Subcutaneous abdominal adipose tissue (tissue), 5 donors: ENCODE results near the gene NIP7.
A peak's percentile ranks its signal among the peaks of the same experiment; 100 is the strongest.

Source experiments
- H3K27ac ChIP-seq: one replicate; pipeline ENCODE4 v1.7.0; 2013; ENCODE audit warnings: low read depth, mild to moderate bottlenecking, inconsistent platforms, low read length, moderate library complexity
- H3K27me3 ChIP-seq, 5 donors: one replicate each; pipeline ENCODE4 v1.7.0; 2013; ENCODE audit warnings: low read length in 5 of 5, inconsistent platforms in 1 of 5; ENCODE audit not compliant: control insufficient read depth in 5 of 5, insufficient read depth in 4 of 5
- H3K36me3 ChIP-seq, 5 donors: one replicate each; pipeline ENCODE4 v1.7.0; 2013; ENCODE audit warnings: low read length in 5 of 5; ENCODE audit not compliant: control insufficient read depth in 5 of 5, insufficient read depth in 5 of 5
- H3K4me1 ChIP-seq, 5 donors: one replicate each; pipeline ENCODE4 v1.7.0; 2013; ENCODE audit warnings: low read length in 5 of 5, mild to moderate bottlenecking in 3 of 5, moderate library complexity in 1 of 5; ENCODE audit not compliant: control insufficient read depth in 5 of 5, insufficient read depth in 5 of 5
- H3K4me3 ChIP-seq, 5 donors: one replicate each; pipeline ENCODE4 v1.7.0; 2013; ENCODE audit warnings: low read length in 5 of 5, low read depth in 1 of 5
- H3K9ac ChIP-seq, 5 donors: one replicate each; pipeline ENCODE4 v1.7.0; 2013; ENCODE audit warnings: low read length in 5 of 5, mild to moderate bottlenecking in 4 of 5, moderate library complexity in 3 of 5
- H3K9me3 ChIP-seq, 5 donors: one replicate each; pipeline ENCODE4 v1.7.0; 2013; ENCODE audit warnings: low read length in 5 of 5; ENCODE audit not compliant: control insufficient read depth in 5 of 5
- donor health status: healthy.
- donor health status: healthy.
- donor health status: healthy.
- donor health status: healthy.
- donor health status: healthy.

Gene NIP7

DNA sequence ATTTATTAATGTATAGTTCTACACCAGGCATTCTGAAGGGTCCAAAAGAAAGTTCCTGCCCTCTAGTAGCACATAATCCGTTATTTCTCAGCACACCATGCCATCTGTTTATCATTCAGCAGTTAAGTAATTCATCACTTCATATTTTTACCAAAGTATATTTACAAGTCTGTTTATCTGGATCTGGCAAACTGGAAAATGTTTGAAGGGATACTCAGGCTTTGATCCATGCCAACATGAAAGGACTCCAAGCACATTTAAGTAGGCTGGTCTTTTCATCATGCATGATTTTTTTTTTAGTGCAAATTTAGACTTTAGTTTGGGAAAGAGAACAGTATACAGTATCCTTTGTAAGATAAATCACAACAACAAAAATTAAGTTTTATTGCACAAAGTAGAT is 32.5 kb upstream of the NIP7 start:
- Histone ChIP-seq H3K27me3 (no peaks in the 10 kb centered on the region), H3K4me3 (no peak overlapping the region), H3K9ac (no peak overlapping the region), H3K4me1 (peaks cover under 1 to 10% (median 10%) of the 10 kb centered on the region in 5 donors), H3K27ac (no peak overlapping the region), H3K36me3 (peaks cover 0 to 23% (median 3%) of the 10 kb centered on the region in 5 donors), H3K9me3 (no peaks in the 10 kb centered on the region)

DNA sequence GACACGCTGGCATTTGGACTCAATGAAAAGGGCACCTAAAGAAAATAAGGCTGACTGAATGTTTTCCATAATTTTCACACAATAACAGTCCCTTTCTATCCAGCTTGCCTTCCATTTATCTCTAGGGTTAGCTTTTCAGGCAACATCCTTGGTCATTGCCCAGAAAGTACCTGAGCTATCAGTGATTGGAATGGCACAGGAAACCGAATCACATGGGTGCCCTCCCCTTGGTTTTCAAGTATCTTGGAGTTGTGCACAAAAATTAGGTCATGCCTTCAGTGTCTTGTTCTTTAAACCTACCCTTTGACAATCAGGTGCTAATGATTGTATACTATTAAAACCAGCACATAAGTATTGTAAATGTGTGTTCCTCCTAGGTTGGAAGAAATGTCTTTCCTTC is 31.7 kb upstream of the NIP7 start:
- Histone ChIP-seq H3K36me3 (peaks cover 0 to 19% (median 0%) of the 10 kb centered on the region in 5 donors), H3K9ac (no peak overlapping the region), H3K4me3 (no peak overlapping the region), H3K27me3 (no peaks in the 10 kb centered on the region), H3K27ac (no peak overlapping the region), H3K4me1 (peaks cover 3 to 14% (median 13%) of the 10 kb centered on the region in 5 donors), H3K9me3 (no peaks in the 10 kb centered on the region)

DNA sequence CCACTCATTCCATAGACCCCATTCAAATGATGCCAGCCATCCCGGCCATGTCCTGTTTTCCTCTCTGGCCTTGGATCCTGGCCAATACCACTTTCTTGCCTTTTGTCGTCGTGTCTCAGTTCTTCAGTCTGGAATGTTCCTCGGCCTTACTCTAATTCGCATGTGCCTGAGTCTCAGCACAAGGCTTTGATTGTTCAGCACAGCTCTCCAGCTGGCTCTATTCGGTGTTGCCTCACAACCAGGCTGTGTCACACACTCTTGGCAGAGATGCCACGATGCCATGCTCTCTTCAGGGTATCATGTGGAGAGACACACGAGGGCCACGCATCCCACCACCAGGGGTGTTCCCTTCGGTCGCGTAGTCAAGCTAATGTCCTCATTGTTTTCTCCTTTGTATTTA is 30.3 kb upstream of the NIP7 start:
- Histone ChIP-seq H3K27me3 (no peaks in the 10 kb centered on the region), H3K36me3 (peaks cover 0 to 18% (median 2%) of the 10 kb centered on the region in 5 donors), H3K9ac (no peak overlapping the region), H3K4me1 (peaks cover 3 to 14% (median 13%) of the 10 kb centered on the region in 5 donors), H3K9me3 (no peaks in the 10 kb centered on the region), H3K27ac (no peak overlapping the region), H3K4me3 (no peak overlapping the region)

DNA sequence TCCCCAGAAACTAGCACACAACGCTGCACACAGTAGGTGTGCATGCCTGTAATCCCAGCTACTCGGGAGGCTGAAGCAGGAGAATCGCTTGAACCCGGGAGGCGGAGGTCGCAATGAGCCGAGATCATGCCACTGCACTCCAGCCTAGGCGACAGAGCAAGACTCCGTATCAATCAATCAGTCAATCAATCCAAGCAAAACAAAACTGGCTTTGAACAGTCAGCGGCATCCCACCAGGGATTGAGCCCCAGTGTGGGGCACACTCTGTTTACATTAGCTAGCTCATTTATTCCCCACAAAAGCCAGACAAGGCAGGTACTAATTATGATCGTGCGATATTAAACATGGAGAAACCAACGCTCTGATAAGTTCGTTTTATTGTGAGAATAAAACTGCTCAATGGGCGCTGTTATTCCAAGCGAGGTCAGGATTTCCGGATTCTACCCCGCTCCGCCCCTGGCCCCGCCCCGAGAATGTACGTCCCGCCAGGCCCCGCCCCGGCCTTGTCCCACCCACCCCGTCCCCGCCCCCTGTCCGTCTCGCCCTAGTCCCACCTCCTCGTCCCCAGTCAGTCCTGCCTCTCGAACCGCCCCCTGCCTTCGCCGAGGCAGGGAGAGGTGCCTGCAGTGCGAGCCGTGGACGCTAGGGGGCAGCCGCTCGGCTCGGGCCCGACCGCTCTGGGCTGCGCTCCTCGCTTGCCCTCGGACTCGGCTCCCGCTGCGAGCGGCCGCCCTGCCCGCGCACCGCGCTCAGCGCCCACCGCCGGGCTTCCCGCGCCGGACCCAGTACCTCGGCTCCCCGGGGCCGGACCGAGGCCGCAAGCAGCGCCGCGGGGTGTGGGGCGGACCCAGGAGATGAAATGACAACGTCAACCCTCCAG is 28.7 kb upstream of the NIP7 start, which contains the start of gene VPS4A:
VPS4A (plus strand) TSS at position 698 of the 880 bp plus-strand sequence; CDS start at position 860, 162 bp downstream.
- H3K9ac ChIP-seq, result peak within 1 kb of the TSS; percentile 90 to 98 (median 95)
- no peaks in the 10 kb centered on the region for H3K27me3 ChIP-seq
- peak within 1 kb of the TSS; percentile 77 for H3K27ac ChIP-seq
- peaks cover 3 to 22% (median 14%) of the 10 kb centered on the region in 5 donors for H3K4me1 ChIP-seq
- no peaks in the 10 kb centered on the region for H3K9me3 ChIP-seq
- peaks cover 4 to 26% (median 14%) of the 10 kb centered on the region in 5 donors for H3K36me3 ChIP-seq
- peak within 1 kb of the TSS; percentile 78 to 89 (median 83) for H3K4me3 ChIP-seq

DNA sequence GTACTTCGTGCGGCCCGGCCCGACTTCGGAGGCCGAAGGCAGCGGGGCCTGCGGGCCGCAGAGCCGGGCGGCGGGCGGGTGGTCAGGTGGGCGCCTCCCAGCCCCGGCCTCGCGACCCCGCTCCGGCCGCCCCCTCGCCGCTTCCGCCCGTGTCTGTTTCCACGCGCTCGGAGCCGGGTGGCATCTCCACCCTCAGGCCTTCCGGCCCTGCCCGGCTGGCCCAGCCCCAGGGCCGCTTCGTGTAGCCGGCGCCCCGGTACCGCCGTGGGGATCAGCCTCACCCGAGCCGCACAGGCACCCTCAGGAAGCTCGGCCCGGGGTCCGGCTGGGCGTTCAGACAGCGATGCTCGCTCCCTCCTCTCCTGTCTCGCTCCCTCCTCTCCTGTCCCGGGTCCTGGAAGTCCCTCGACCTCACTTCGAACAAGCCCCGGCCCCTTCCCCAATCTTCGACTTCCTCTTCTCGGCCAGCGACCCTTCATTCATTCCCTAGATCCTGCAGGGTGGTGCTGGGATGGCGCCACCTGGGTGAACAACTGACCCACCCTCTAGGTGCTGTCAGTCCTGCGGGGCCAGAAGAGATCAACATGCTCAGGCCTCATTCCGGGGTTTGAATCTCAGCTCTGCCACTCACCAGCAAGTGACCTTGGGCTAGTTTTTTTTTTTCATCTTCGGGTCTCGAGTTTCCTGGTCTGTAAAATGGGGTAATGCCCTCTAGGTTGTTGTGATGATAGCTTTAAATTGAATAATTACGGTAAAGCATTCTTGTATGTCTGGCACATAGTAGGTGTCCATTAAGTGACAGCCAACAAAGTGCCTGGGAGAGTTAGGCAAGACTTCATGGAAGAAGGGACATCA is 27.8 kb upstream of the NIP7 start:
- H3K27ac ChIP-seq, result peak overlapping the region; percentile 77
- peaks cover 0 to 35% (median 22%) of the 10 kb centered on the region in 5 donors for H3K36me3 ChIP-seq
- peak overlapping the region; percentile 90 to 98 (median 95) for H3K9ac ChIP-seq
- H3K4me1 ChIP-seq, result peaks cover 3 to 22% (median 14%) of the 10 kb centered on the region in 5 donors
- H3K4me3 ChIP-seq, result peak overlapping the region; percentile 78 to 89 (median 83)
- H3K9me3 ChIP-seq, result no peaks in the 10 kb centered on the region
- no peaks in the 10 kb centered on the region for H3K27me3 ChIP-seq

DNA sequence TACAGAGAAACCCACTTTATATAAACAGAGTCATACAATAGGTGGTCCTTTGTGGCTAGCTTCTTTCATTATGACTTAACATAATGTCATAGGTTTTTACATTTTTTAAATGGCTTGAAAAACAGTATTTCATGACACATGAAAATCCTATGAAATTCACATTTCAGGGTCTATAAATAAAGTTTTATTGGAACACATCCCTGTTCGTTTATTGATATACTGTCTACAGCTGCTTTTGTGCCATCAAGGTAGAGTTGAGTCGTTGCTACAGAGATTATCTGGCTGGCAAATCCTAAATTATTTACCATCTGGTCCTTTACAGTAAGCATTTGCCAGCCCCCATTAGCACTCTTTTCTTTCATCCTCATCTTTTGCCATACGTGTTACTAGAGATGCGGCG is 26.1 kb upstream of the NIP7 start:
- no peaks in the 10 kb centered on the region for H3K9me3 ChIP-seq
- H3K27me3 ChIP-seq, result no peaks in the 10 kb centered on the region
- peaks cover 3 to 22% (median 14%) of the 10 kb centered on the region in 5 donors for H3K4me1 ChIP-seq
- H3K4me3 ChIP-seq, result no peak overlapping the region
- H3K9ac ChIP-seq, result no peak overlapping the region
- H3K27ac ChIP-seq, result no peak overlapping the region
- peaks cover 0 to 45% (median 33%) of the 10 kb centered on the region in 5 donors for H3K36me3 ChIP-seq

DNA sequence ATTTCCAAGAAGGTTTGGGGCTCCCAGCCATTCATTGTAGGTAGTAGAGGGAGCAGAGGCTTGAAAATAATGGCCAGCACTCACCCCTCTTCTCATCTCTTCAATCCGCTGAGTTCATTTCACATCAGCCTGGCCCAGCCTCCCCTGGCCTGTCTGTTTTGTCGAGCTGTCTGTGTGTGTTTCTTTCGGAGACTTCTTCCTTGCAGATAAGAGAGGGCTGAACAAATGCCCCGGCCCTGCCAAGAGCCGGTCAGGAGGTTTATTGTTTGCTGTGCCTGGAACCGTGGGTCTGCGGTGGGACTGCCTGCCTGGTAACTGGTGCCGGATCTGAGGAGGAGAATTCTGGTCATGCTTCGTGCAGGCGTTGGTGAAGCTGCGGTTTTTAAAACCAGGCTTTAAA is 25.0 kb upstream of the NIP7 start:
- no peak overlapping the region for H3K4me3 ChIP-seq
- H3K9ac ChIP-seq, result no peak overlapping the region
- no peaks in the 10 kb centered on the region for H3K9me3 ChIP-seq
- no peaks in the 10 kb centered on the region for H3K27me3 ChIP-seq
- H3K4me1 ChIP-seq, result peaks cover 3 to 22% (median 14%) of the 10 kb centered on the region in 5 donors
- no peak overlapping the region for H3K27ac ChIP-seq
- peaks cover 0 to 53% (median 44%) of the 10 kb centered on the region in 5 donors for H3K36me3 ChIP-seq

DNA sequence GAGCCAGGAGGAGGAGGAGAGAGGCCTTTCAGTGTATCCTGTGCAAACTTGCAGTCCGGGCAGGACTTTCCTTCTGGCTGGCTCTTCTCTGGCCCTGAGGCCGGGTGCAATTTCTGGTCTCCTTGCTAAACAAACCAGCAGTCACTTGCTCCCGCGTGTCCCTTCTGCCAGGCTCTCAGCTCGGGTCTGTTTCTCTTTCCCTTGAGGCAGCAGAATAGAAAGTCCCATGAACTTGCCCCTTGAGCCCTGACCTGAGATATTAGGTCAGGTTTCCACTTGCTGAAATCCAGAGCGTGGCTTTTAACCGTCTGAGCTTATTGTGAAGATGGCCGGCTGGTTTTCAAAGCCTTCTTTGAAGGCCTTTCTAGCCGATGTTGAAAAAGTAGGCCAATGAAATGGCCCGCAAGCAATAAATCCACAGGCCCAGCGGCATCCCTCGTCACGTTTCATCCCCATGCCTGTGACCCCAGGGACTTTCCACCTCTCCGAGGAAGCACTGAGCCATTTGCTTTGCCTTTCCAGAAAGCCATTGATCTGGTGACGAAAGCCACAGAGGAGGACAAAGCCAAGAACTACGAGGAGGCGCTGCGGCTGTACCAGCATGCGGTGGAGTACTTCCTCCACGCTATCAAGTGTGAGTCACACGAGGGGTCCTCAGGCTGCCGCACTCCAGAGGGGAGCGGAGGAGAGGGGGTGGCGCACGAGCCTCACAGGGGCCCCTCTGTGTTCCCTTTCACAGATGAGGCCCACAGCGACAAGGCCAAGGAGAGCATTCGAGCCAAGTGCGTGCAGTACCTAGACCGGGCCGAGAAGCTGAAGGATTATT is 23.9 kb upstream of the NIP7 start:
- H3K9ac ChIP-seq, result no peak overlapping the region
- no peak overlapping the region for H3K4me3 ChIP-seq
- H3K4me1 ChIP-seq, result peaks cover 3 to 18% (median 9%) of the 10 kb centered on the region in 5 donors
- H3K9me3 ChIP-seq, result no peaks in the 10 kb centered on the region
- H3K27ac ChIP-seq, result no peak overlapping the region
- H3K36me3 ChIP-seq, result peaks cover 0 to 65% (median 55%) of the 10 kb centered on the region in 5 donors
- no peaks in the 10 kb centered on the region for H3K27me3 ChIP-seq

DNA sequence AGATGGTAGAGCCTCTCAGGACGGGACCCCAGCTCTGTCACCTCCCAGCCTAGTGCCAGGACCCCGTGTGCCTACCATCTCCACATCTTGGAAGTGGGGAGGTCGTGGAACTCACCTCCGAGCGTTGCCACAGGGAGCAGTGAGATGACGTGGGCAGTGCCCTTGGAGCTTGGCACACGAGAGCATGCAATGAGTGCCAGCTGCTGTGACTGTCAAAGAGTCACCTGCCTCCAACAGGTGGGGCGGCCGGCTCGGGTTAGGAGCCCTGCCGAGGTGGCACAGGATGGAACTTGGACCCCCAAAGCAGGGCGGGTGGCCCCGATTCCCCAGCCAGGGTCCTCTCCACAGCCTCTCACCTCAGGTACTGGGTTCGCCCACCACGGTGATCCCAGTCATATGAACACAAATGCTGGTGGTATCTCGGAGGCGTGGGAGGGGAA is 23.0 kb upstream of the NIP7 start:
- peaks cover 3 to 16% (median 8%) of the 10 kb centered on the region in 5 donors for H3K4me1 ChIP-seq
- H3K9ac ChIP-seq, result no peak overlapping the region
- no peaks in the 10 kb centered on the region for H3K9me3 ChIP-seq
- no peaks in the 10 kb centered on the region for H3K27me3 ChIP-seq
- no peak overlapping the region for H3K27ac ChIP-seq
- peaks cover 0 to 74% (median 65%) of the 10 kb centered on the region in 5 donors for H3K36me3 ChIP-seq
- no peak overlapping the region for H3K4me3 ChIP-seq
